Mucosa of stomach (tissue), 1 donor: ENCODE measurements around the gene MPP3.

ENCODE experiments used
- H3K27me3 ChIP-seq: one replicate; pipeline ENCODE4 v1.7.0; 2013; ENCODE audit warnings: mild to moderate bottlenecking, low read length; ENCODE audit not compliant: control insufficient read depth, insufficient read depth
- H3K36me3 ChIP-seq: one replicate; pipeline ENCODE4 v1.7.0; 2013; ENCODE audit warnings: low read length; ENCODE audit not compliant: control insufficient read depth, insufficient read depth
- H3K4me1 ChIP-seq: one replicate; pipeline ENCODE4 v1.7.0; 2013; ENCODE audit warnings: mild to moderate bottlenecking, low read length; ENCODE audit not compliant: control insufficient read depth, insufficient read depth
- H3K4me3 ChIP-seq: one replicate; pipeline ENCODE4 v1.7.0; 2013; ENCODE audit warnings: low read length
- H3K9ac ChIP-seq: one replicate; pipeline ENCODE4 v1.7.0; 2013; ENCODE audit warnings: mild to moderate bottlenecking, low read length, moderate library complexity
- H3K9me3 ChIP-seq: one replicate; pipeline ENCODE4 v1.7.0; 2013; ENCODE audit warnings: mild to moderate bottlenecking, low read length, moderate library complexity; ENCODE audit not compliant: control insufficient read depth
- donor health status: Pancreatic carcinoma.

MPP3 gene

DNA sequence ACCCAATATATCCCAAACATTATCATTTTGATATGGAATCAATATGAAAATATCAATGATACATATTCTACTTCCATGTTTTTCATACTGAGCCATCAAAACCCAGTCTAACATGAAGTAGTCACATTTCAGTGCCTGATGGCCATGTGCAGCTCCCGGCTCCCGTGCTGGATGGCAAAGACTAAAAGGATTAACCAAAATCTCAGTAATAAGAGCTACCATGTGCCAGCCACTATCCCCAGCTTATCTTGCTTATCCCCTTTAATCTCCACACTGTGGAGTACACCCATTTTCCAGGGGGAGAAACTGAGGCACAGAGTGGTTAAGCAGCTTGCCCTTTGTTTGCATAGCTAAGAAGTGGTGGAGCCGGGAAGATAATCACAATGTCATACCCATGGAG, 23.2 kb upstream of the MPP3 start:
- H3K9ac ChIP-seq, result no peak overlapping the region
- peaks cover 41% of the 10 kb centered on the region for H3K27me3 ChIP-seq
- no peaks in the 10 kb centered on the region for H3K9me3 ChIP-seq
- H3K4me1 ChIP-seq, result no peaks in the 10 kb centered on the region
- H3K36me3 ChIP-seq, result no peaks in the 10 kb centered on the region
- no peak overlapping the region for H3K4me3 ChIP-seq

DNA sequence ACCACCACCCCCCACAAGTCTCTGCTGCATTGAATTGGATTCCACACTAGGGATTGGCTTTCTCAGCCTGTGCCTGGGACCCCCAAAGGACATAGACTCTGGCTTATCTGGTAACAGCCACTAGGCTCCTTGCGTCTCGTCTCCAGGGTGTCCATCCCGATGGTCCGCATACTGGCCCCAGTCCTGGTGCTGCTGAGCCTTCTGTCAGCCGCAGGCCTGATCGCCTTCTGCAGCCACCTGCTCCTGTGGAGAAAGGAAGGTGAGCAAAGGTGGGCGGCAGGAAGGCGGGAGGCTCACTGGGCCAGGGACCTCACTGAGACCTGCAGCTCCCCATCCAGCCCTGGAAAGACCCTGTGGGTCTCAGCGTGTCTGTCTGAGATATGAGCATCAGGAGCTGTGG, 22.1 kb upstream of the MPP3 start:
- Histone ChIP-seq H3K36me3 (no peaks in the 10 kb centered on the region), H3K9me3 (no peaks in the 10 kb centered on the region), H3K4me1 (no peaks in the 10 kb centered on the region), H3K9ac (no peak overlapping the region), H3K4me3 (no peak overlapping the region), H3K27me3 (peaks cover 41% of the 10 kb centered on the region)

GRCh38 chr17:43854498-43854897, 21.6 kb upstream of the MPP3 start:
- no peak overlapping the region for H3K9ac ChIP-seq
- no peaks in the 10 kb centered on the region for H3K4me1 ChIP-seq
- H3K36me3 ChIP-seq, result no peaks in the 10 kb centered on the region
- peaks cover 41% of the 10 kb centered on the region for H3K27me3 ChIP-seq
- H3K9me3 ChIP-seq, result no peaks in the 10 kb centered on the region
- H3K4me3 ChIP-seq, result no peak overlapping the region

DNA sequence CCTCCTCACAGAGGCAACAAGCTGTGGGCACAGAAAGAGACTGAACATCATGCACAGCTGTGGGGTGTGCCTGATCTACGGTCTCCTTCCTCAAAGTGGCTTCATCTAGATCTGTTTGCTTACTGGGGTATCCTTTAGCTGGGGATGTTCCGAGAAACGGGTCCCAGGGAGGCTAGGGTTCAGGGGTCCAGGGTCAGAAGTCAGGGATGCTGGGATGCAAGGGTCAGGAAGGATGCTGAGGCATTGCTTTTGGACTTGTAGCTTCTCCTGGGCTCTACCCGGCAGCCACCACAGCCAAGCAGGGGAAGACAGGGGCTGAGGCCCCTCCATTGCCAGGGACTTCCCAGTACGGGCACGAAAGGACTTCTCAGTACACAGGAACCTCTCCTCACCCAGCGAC, 20.6 kb upstream of the MPP3 start:
- H3K27me3 ChIP-seq, result peaks cover 41% of the 10 kb centered on the region
- no peaks in the 10 kb centered on the region for H3K36me3 ChIP-seq
- no peak overlapping the region for H3K9ac ChIP-seq
- H3K9me3 ChIP-seq, result no peaks in the 10 kb centered on the region
- no peak overlapping the region for H3K4me3 ChIP-seq
- H3K4me1 ChIP-seq, result no peaks in the 10 kb centered on the region

GRCh38 chr17:43852571-43852970, 19.6 kb upstream of the MPP3 start:
- H3K9ac ChIP-seq, result no peak overlapping the region
- no peak overlapping the region for H3K4me3 ChIP-seq
- no peaks in the 10 kb centered on the region for H3K9me3 ChIP-seq
- H3K36me3 ChIP-seq, result no peaks in the 10 kb centered on the region
- peaks cover 37% of the 10 kb centered on the region for H3K27me3 ChIP-seq
- no peaks in the 10 kb centered on the region for H3K4me1 ChIP-seq

- no peaks in the 10 kb centered on the region for H3K4me1 ChIP-seq
- H3K9me3 ChIP-seq, result no peaks in the 10 kb centered on the region
- no peak overlapping the region for H3K4me3 ChIP-seq
- peaks cover 16% of the 10 kb centered on the region for H3K27me3 ChIP-seq
- H3K9ac ChIP-seq, result no peak overlapping the region
- no peaks in the 10 kb centered on the region for H3K36me3 ChIP-seq
Measured at GRCh38 chr17:43849116-43849515, 16.2 kb upstream of the MPP3 start.

- Histone ChIP-seq H3K27me3 (peaks cover 12% of the 10 kb centered on the region), H3K9me3 (no peaks in the 10 kb centered on the region), H3K4me1 (no peaks in the 10 kb centered on the region), H3K4me3 (no peak overlapping the region), H3K9ac (no peak overlapping the region), H3K36me3 (no peaks in the 10 kb centered on the region)
Measured at GRCh38 chr17:43848601-43849000, 15.7 kb upstream of the MPP3 start.

- no peak within 1 kb of the TSS for H3K9ac ChIP-seq
- H3K4me3 ChIP-seq, result no peak within 1 kb of the TSS
- H3K4me1 ChIP-seq, result no peaks in the 10 kb centered on the region
Measured at GRCh38 chr17:43846963-43847371, 14.0 kb upstream of the MPP3 start, which contains the start of gene CD300LG. TSS of gene CD300LG (plus strand) at chr17:43847176. CDS start at chr17:43847217, 41 bp downstream.

DNA sequence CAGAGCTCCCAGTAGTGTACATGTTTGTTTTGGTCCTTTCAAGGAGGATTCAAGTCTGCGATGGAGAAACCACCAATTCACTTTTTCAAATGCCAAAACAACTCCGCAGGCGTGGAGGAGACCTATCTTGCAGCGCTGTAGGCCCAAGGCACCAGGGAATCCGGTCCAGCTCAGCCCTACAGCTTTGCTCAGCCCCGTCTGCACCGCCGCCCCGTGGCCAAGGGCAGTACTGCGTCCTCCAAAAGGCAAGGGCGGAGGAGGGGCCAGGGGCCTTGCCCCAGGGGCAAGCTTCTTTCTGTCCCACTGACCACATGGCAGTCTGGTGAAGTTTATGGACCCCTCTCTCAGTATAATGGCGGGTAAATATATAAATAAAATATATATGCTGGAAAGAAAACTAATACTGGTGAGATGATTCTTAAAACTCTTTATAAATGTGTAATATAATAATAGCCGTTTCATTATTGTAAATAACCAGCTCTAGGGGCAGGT, 13.3 kb upstream of the MPP3 start:
- H3K9ac ChIP-seq, result no peak overlapping the region
- no peaks in the 10 kb centered on the region for H3K27me3 ChIP-seq
- H3K4me1 ChIP-seq, result no peaks in the 10 kb centered on the region
- no peaks in the 10 kb centered on the region for H3K9me3 ChIP-seq
- H3K36me3 ChIP-seq, result no peaks in the 10 kb centered on the region
- no peak overlapping the region for H3K4me3 ChIP-seq

More at GRCh38 chr17:43846963-43847371, 14.0 kb upstream of the MPP3 start, which contains the start of gene CD300LG:
- Histone ChIP-seq H3K9me3 (no peaks in the 10 kb centered on the region), H3K27me3 (no peaks in the 10 kb centered on the region), H3K36me3 (no peaks in the 10 kb centered on the region)

DNA sequence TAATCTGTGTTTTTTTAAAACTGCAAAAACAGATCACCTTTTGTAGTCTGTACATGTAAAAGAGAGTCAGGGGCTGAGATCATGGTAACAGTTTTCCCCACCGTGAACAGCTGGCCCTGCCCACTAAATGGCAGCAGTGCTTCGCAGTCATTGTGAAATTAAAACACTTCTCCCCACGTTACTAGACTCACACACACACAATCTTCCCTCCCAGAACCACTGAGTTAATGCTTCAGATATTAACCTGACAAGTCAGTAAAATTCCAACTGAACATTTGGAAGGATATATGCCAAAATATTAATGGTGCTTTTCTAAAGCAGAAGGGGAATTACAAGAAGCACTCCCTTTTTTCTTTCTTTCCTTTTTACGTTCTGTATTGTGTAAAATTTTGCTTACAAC, 12.8 kb upstream of the MPP3 start:
- peaks cover 2% of the 10 kb centered on the region for H3K4me1 ChIP-seq
- H3K9ac ChIP-seq, result no peak overlapping the region
- H3K27me3 ChIP-seq, result no peaks in the 10 kb centered on the region
- no peaks in the 10 kb centered on the region for H3K36me3 ChIP-seq
- H3K4me3 ChIP-seq, result no peak overlapping the region
- no peaks in the 10 kb centered on the region for H3K9me3 ChIP-seq

DNA sequence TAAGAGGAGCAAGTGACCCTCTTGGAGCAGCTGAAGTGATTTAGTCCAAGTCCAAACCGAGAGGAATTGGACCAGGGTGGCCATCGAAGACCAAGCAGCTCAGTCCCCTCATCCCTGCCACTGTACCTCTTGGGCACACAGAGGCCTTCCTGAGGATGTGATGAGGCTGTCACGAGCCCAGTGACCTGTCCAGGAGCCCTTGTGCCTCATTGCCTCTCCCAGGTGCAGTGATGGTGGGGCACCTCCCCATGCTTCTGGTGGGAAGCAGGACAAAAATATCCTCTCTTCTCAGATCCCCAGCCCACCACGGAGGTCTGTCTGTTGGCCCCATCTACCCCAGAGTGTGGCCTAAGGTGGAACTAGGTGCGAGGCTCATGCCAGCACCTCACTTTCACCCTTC, 11.3 kb upstream of the MPP3 start:
- no peaks in the 10 kb centered on the region for H3K9me3 ChIP-seq
- no peak overlapping the region for H3K4me3 ChIP-seq
- H3K9ac ChIP-seq, result no peak overlapping the region
- peaks cover 17% of the 10 kb centered on the region for H3K4me1 ChIP-seq
- no peaks in the 10 kb centered on the region for H3K27me3 ChIP-seq
- no peaks in the 10 kb centered on the region for H3K36me3 ChIP-seq

- Histone ChIP-seq H3K27me3 (no peaks in the 10 kb centered on the region), H3K4me1 (peaks cover 18% of the 10 kb centered on the region), H3K36me3 (no peaks in the 10 kb centered on the region), H3K9ac (no peak overlapping the region), H3K9me3 (no peaks in the 10 kb centered on the region), H3K4me3 (no peak overlapping the region)
Measured at GRCh38 chr17:43842975-43843325, 10.0 kb upstream of the MPP3 start.
